ENCODE results near the gene CLEC4M. TPM values are rescaled to one million over a fixed set of nuclear protein-coding genes. Genes with fewer than 3 reads are reported as not detected.

CLEC4M gene
- total and polyA plus RNA-seq, 9 donors, result 0.65 to 19.8 (median 3.6) TPM

- Histone ChIP-seq H3K4me1 (ENCODE audit: insufficient read depth) (peaks cover 3% of the 10 kb centered on the region), H3K9me3 (no peaks in the 10 kb centered on the region), H3K27ac (no peak overlapping the region), H3K4me3 (no peak overlapping the region), H3K36me3 (no peaks in the 10 kb centered on the region), H3K27me3 (no peaks in the 10 kb centered on the region)
- WGBS, 3 donors, result 56 to 65% (median 59%) methylated on average over 2 of the region's 2 CpGs
- intact Hi-C loops (cut with DNase I), result no loop called here
- DNase-seq, result no peak
- TF ChIP-seq POLR2A (IDR thresholded peaks at IDR 0.05) (no peak), EP300 (IDR thresholded peaks at IDR 0.05) (no peak), CTCF (IDR thresholded peaks at IDR 0.05) (no peak)
These were observed 6.1 kb downstream of the CLEC4M start for GRCh38 chr19:7769171-7769570.

- TF ChIP-seq CTCF (IDR thresholded peaks at IDR 0.05) (no peak), POLR2A (IDR thresholded peaks at IDR 0.05) (no peak), EP300 (IDR thresholded peaks at IDR 0.05) (no peak)
- no peak overlapping the region for H3K4me3 ChIP-seq
- DNase-seq, result no peak
- WGBS, 3 donors, result 76 to 83% (median 81%) methylated on average over 8 of the region's 8 CpGs
- no peak overlapping the region for H3K27ac ChIP-seq
- no peaks in the 10 kb centered on the region for H3K36me3 ChIP-seq
- intact Hi-C loops (cut with DNase I), result no loop called here
- peaks cover under 1% of the 10 kb centered on the region for H3K4me1 ChIP-seq (ENCODE audit: insufficient read depth)
- H3K9me3 ChIP-seq, result no peaks in the 10 kb centered on the region
- no peaks in the 10 kb centered on the region for H3K27me3 ChIP-seq
These were observed 8.0 kb downstream of the CLEC4M start for GRCh38 chr19:7771072-7771471.

GRCh38 chr19:7772752-7773291 lies 9.8 kb downstream of the CLEC4M start:
- intact Hi-C loops (cut with DNase I), result no loop called here

GRCh38 chr19:7773841-7774240 lies 10.8 kb downstream of the CLEC4M start:
- Histone ChIP-seq H3K4me1 (ENCODE audit: insufficient read depth) (no peaks in the 10 kb centered on the region), H3K9me3 (no peaks in the 10 kb centered on the region), H3K27ac (no peak overlapping the region), H3K36me3 (no peaks in the 10 kb centered on the region), H3K27me3 (no peaks in the 10 kb centered on the region), H3K4me3 (no peak overlapping the region)
- intact Hi-C loops (cut with DNase I), result no loop called here
- no peak for TF ChIP-seq POLR2A (IDR thresholded peaks at IDR 0.05)
- no peak for TF ChIP-seq CTCF (IDR thresholded peaks at IDR 0.05)
- no peak for TF ChIP-seq EP300 (IDR thresholded peaks at IDR 0.05)
- no peak for DNase-seq
- 72 to 85% (median 72%) methylated on average over 9 of the region's 9 CpGs for WGBS, 3 donors

More at GRCh38 chr19:7772752-7773291, 9.8 kb downstream of the CLEC4M start:
- no peaks in the 10 kb centered on the region for H3K9me3 ChIP-seq
- WGBS, 3 donors, result 39 to 56% (median 50%) methylated on average over 8 of the region's 8 CpGs
- no peaks in the 10 kb centered on the region for H3K4me1 ChIP-seq (ENCODE audit: insufficient read depth)
- no peak overlapping the region for H3K4me3 ChIP-seq
- DNase-seq, result no peak
- no peak overlapping the region for H3K27ac ChIP-seq
- TF ChIP-seq POLR2A (IDR thresholded peaks at IDR 0.05) (no peak), CTCF (IDR thresholded peaks at IDR 0.05) (no peak), EP300 (IDR thresholded peaks at IDR 0.05) (no peak)
- no peaks in the 10 kb centered on the region for H3K36me3 ChIP-seq
- no peaks in the 10 kb centered on the region for H3K27me3 ChIP-seq

Data from ovary (tissue), 9 donors.